SK-N-SH treated with all-trans-retinoic acid at 6 μM for 48 hours (cell line): Measurements from ENCODE around the gene SLC22A5.

Experiments used
- ATAC-seq: fragments of 200-7000 bp; cut with Tn5 transposase; 3 replicates; pipeline ENCODE4 v1.9.1; 2020; ENCODE audit warnings: mild to moderate bottlenecking, moderate library complexity
- BACH2 ChIP-seq: fragments of 250-450 bp; sonication (Bioruptor Pico); IDR thresholded peaks from 2 replicates; pipeline ENCODE4 v1.9.0; 2021; ENCODE audit warnings: mild to moderate bottlenecking, borderline replicate concordance
- CSDC2 ChIP-seq: fragments of 250-450 bp; sonication (Bioruptor Pico); IDR thresholded peaks from 2 replicates; pipeline ENCODE4 v1.5.0; 2020; ENCODE audit warnings: mild to moderate bottlenecking, moderate library complexity
- ESRRG ChIP-seq: fragments of 250-450 bp; sonication (Bioruptor Pico); IDR thresholded peaks from 2 replicates; pipeline ENCODE4 v1.6.1; 2021; ENCODE audit warnings: mild to moderate bottlenecking
- GLIS3 ChIP-seq: fragments of 250-450 bp; sonication (Bioruptor Pico); IDR thresholded peaks from 2 replicates; pipeline ENCODE4 v1.5.0; 2020; ENCODE audit warnings: mild to moderate bottlenecking, moderate library complexity
- ISL1 ChIP-seq: fragments of 250-450 bp; sonication (Bioruptor Pico); IDR thresholded peaks from 2 replicates; pipeline ENCODE4 v2.1.2; 2022; ENCODE audit warnings: mild to moderate bottlenecking, moderate library complexity
- OSR1 ChIP-seq: fragments of 250-450 bp; sonication (Bioruptor Pico); IDR thresholded peaks from 2 replicates; pipeline ENCODE4 v1.8.0; 2022; ENCODE audit warnings: moderate library complexity, mild to moderate bottlenecking, inconsistent platforms
- PPARA ChIP-seq: fragments of 250-450 bp; sonication (Bioruptor Pico); IDR thresholded peaks from 2 replicates; pipeline ENCODE4 v1.5.0; 2020; ENCODE audit warnings: mild to moderate bottlenecking, borderline replicate concordance
- RARB ChIP-seq: fragments of 250-450 bp; sonication (Bioruptor Pico); IDR thresholded peaks from 2 replicates; pipeline ENCODE4 v1.8.0; 2021; ENCODE audit warnings: mild to moderate bottlenecking, moderate library complexity
- SNAI2 ChIP-seq: fragments of 250-450 bp; sonication (Bioruptor Pico); IDR thresholded peaks from 2 replicates; pipeline ENCODE4 v1.5.0; 2020; ENCODE audit warnings: mild to moderate bottlenecking, moderate library complexity
- ZC3H10 ChIP-seq: fragments of 250-450 bp; sonication (Bioruptor Pico); IDR thresholded peaks from 2 replicates; pipeline ENCODE4 v1.5.1; 2021; ENCODE audit warnings: mild to moderate bottlenecking, moderate library complexity
- ZFP3 ChIP-seq: fragments of 250-450 bp; sonication (Bioruptor Pico); IDR thresholded peaks from 2 replicates; pipeline ENCODE4 v1.5.0; 2020; ENCODE audit warnings: mild to moderate bottlenecking, moderate library complexity
- ZFP30 ChIP-seq: fragments of 450-650 bp; formaldehyde crosslinking; IDR thresholded peaks from 2 replicates; pipeline ENCODE4 v1.5.0; 2022; ENCODE audit warnings: mild to moderate bottlenecking, moderate library complexity
- ZNF565 ChIP-seq: fragments of 450-650 bp; formaldehyde crosslinking; conservative IDR thresholded peaks from 2 replicates; pipeline ENCODE4 v1.5.0; 2020; ENCODE audit warnings: low read depth, mild to moderate bottlenecking, moderate library complexity
- ZNF70 ChIP-seq: fragments of 450-650 bp; formaldehyde crosslinking; IDR thresholded peaks from 2 replicates; pipeline ENCODE4 v1.5.0; 2020; ENCODE audit warnings: mild to moderate bottlenecking, moderate library complexity
- TF ChIP-seq, protein P1 (sequence below): fragments of 250-450 bp; sonication (Bioruptor Pico); IDR thresholded peaks from 2 replicates; pipeline ENCODE4 v1.5.1; 2021; ENCODE audit warnings: mild to moderate bottlenecking, moderate library complexity
- TF ChIP-seq, protein P2 (sequence below): fragments of 250-450 bp; sonication (Bioruptor Pico); IDR thresholded peaks from 2 replicates; pipeline ENCODE4 v1.5.0; 2020; ENCODE audit warnings: mild to moderate bottlenecking, moderate library complexity
- TF ChIP-seq, protein P3 (sequence below): fragments of 250-450 bp; sonication (Bioruptor Pico); IDR thresholded peaks from 2 replicates; pipeline ENCODE4 v1.8.0; 2020; ENCODE audit warnings: mild to moderate bottlenecking, moderate library complexity, borderline replicate concordance

The SLC22A5 gene

DNA sequence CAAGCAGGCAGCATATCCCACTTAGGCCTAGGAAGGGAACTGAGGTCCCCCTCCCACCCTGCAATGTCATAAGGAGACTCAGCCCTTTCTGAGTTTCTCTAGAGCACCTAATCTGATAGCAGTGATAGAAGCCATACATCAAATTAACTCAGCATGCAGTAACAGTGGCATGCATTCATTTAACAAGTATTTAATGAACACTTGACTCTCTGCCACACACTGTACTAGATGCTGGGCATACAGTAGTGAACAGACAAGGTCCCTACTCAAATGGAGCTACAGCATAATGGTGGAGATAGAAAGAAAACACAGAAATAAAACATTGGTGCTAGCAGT, 58.6 kb downstream of the SLC22A5 start:
- no peak for ATAC-seq
- TF ChIP-seq CSDC2 (CRISPR knock-in tag) (no peak), ZNF70 (no peak), ESRRG (CRISPR knock-in tag) (no peak), ZFP3 (CRISPR knock-in tag) (no peak), PPARA (CRISPR knock-in tag) (no peak), ZNF565 (CRISPR knock-in tag) (no peak), RARB (CRISPR knock-in tag) (no peak)
- TF ChIP-seq, protein P1, sequence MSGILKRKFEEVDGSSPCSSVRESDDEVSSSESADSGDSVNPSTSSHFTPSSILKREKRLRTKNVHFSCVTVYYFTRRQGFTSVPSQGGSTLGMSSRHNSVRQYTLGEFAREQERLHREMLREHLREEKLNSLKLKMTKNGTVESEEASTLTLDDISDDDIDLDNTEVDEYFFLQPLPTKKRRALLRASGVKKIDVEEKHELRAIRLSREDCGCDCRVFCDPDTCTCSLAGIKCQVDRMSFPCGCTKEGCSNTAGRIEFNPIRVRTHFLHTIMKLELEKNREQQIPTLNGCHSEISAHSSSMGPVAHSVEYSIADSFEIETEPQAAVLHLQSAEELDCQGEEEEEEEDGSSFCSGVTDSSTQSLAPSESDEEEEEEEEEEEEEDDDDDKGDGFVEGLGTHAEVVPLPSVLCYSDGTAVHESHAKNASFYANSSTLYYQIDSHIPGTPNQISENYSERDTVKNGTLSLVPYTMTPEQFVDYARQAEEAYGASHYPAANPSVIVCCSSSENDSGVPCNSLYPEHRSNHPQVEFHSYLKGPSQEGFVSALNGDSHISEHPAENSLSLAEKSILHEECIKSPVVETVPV (CRISPR knock-in tag): no peak

DNA sequence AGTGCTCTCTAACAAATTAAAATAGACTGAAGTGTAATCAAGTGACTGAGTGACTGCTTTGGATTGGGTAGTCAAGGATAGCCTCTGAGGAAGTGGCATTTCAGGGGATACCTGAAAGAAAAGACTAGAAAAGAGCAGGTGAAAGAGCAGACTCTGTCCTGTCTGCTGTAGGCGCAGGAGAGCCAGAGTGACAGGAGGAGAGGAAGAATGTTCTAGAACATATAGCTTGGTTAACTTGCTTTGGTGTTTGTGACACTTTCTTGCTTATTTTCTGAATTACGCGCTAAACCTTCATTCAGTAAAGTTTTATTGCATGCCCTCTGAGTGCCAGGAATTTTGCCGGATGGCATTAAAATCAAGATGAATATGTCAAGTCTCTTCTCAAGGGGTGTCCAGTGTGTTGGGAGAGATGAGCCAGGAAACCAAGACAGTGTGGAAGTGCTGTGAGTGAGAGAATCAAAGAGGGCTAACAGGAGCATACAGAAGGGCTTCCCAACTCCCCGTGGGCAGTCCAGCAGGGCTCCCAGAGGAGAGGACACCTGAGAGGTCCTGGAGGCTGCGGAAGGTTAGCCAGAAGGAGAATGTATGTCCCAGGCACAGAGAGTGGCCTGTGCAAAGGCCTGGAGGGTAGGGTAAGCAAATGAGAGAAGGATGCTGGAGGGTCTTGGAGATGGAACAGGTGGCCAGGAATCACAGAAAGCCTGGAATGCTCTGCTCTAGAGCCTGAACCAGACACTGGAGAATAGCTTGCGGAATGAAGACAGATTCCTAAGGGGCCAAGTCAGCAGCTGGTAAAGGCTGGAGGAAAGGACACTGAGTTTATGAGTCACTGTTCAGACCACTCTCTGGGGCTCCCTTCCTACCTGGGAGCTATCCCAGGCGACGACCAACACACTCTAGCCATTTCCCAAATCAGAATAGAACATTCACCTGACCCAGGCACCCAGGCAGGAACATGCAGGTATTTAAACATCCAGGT, 59.3 kb downstream of the SLC22A5 start:
- peak; percentile 90 for ATAC-seq

DNA sequence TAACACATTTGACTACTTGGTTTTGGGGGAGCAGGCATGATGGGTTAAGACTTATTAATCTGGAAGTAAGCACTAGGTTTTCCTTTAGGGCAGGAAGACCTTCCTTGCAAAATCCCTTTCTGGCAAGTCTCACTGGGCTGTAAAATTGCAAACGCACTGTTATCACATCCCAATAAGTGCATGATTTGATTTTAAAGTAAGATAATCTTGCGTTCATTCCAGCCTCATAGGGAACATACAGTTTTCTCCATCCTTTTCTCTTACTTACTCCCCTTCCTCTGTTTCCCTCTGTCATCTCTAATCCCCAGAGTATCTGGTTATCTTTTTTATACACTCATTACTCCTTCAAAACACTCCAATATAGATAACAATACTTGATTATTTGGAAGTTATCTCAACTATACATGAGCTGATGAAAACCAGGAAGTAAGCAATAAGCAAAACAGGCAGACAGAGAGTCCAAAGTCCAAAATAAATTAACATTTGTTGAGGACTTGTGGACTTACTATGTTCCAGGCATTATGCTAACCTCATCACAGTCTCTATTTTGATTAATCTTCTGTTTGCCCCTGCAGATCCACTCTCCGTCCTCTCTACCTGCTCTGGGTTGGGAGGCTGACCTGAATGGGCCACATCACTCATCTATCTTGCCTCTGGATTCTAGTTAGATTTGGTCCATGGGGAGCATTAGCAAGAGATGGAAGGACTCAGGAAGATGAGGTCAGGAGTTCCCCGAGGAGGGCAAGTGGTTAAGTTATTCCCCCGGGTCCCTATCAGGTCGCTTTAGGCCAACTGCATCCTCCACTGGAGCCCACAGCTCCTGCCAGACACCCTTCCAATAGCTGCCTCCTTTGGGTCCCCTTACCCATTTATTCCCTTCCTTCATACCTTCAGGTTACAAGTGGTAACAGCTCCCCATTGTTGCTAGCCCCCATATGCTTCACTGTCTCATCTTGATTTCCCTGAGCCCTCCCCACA, 60.2 kb downstream of the SLC22A5 start:
- no peak for TF ChIP-seq PPARA (CRISPR knock-in tag)
- no peak for TF ChIP-seq SNAI2 (CRISPR knock-in tag)
- TF ChIP-seq, protein P1 (CRISPR knock-in tag): no peak
- ATAC-seq: no peak

More for the DNA sequence above, 59.3 kb downstream of the SLC22A5 start:
- TF ChIP-seq ISL1 (no peak), RARB (CRISPR knock-in tag) (no peak), PPARA (CRISPR knock-in tag) (no peak)

DNA sequence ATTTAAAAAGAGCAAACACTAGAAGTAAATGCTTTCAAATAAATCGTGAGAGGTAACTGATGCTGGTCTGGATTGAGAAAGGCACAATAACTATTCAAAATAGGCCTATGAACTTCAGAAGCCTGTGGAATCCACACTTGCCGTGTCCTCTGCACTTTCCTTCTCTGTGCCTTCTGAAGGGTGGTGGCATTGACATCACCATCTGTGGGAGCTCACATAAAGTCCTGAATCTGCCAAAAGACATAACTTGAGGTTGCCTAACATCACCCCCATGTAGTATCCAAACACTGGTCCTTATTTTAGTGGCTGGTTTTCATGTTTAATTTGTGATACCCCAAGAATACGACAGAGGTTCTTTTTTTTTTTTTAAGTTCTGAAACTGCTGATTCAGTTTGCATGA, 61.2 kb downstream of the SLC22A5 start:
- TF ChIP-seq BACH2 (CRISPR knock-in tag) (no peak), ZNF70 (no peak), ZNF565 (CRISPR knock-in tag) (no peak)
- no peak for ATAC-seq

DNA sequence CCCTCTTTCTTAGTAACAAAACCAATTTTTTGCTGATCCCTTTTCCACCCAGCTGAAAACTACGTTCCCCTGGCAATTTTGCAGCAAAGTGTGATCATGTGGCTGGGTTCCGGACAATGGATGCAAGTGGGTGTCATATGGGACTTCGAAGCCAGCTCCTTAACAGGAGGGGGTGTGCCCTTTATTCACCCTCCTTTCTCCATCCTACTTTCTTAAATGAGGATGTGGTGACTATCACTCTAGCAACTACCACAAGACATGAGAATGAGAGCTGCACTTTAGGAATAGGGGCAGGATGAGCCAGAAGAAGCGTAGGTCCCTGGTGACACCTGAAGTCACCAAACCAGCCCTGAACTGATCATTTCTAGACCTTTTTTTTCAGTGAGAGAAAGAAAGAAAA, 62.1 kb downstream of the SLC22A5 start:
- ATAC-seq: no peak

More for the DNA sequence above, 62.1 kb downstream of the SLC22A5 start:
- TF ChIP-seq GLIS3 (CRISPR knock-in tag): no peak
- TF ChIP-seq ESRRG (CRISPR knock-in tag): no peak
- TF ChIP-seq, protein P2, sequence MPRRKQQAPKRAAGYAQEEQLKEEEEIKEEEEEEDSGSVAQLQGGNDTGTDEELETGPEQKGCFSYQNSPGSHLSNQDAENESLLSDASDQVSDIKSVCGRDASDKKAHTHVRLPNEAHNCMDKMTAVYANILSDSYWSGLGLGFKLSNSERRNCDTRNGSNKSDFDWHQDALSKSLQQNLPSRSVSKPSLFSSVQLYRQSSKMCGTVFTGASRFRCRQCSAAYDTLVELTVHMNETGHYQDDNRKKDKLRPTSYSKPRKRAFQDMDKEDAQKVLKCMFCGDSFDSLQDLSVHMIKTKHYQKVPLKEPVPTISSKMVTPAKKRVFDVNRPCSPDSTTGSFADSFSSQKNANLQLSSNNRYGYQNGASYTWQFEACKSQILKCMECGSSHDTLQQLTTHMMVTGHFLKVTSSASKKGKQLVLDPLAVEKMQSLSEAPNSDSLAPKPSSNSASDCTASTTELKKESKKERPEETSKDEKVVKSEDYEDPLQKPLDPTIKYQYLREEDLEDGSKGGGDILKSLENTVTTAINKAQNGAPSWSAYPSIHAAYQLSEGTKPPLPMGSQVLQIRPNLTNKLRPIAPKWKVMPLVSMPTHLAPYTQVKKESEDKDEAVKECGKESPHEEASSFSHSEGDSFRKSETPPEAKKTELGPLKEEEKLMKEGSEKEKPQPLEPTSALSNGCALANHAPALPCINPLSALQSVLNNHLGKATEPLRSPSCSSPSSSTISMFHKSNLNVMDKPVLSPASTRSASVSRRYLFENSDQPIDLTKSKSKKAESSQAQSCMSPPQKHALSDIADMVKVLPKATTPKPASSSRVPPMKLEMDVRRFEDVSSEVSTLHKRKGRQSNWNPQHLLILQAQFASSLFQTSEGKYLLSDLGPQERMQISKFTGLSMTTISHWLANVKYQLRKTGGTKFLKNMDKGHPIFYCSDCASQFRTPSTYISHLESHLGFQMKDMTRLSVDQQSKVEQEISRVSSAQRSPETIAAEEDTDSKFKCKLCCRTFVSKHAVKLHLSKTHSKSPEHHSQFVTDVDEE: no peak
- no peak for TF ChIP-seq OSR1 (CRISPR knock-in tag)
- TF ChIP-seq, protein P3, sequence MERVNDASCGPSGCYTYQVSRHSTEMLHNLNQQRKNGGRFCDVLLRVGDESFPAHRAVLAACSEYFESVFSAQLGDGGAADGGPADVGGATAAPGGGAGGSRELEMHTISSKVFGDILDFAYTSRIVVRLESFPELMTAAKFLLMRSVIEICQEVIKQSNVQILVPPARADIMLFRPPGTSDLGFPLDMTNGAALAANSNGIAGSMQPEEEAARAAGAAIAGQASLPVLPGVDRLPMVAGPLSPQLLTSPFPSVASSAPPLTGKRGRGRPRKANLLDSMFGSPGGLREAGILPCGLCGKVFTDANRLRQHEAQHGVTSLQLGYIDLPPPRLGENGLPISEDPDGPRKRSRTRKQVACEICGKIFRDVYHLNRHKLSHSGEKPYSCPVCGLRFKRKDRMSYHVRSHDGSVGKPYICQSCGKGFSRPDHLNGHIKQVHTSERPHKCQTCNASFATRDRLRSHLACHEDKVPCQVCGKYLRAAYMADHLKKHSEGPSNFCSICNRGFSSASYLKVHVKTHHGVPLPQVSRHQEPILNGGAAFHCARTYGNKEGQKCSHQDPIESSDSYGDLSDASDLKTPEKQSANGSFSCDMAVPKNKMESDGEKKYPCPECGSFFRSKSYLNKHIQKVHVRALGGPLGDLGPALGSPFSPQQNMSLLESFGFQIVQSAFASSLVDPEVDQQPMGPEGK (CRISPR knock-in tag): no peak
- TF ChIP-seq ZFP30 (CRISPR knock-in tag): no peak
- no peak for TF ChIP-seq ZC3H10 (CRISPR knock-in tag)
- no peak for TF ChIP-seq CSDC2 (CRISPR knock-in tag)
